WERI-Rb-1 (cell line): ENCODE results near the gene OR6M1.
A peak's percentile ranks its signal among the peaks of the same experiment; 100 is the strongest.

ENCODE experiments used
- DNase-seq: peaks from one replicate; pipeline ENCODE4 v3.0.0-alpha.2; 2020
- H3K27ac ChIP-seq: fragments of 250-450 bp; sonication (Bioruptor Pico); 2 replicates; pipeline ENCODE4 v1.5.1; 2020; ENCODE audit warnings: mild to moderate bottlenecking, moderate library complexity
- H3K27me3 ChIP-seq: fragments of 250-450 bp; sonication (Bioruptor Pico); 2 replicates; pipeline ENCODE4 v1.5.1; 2021; ENCODE audit warnings: mild to moderate bottlenecking, low read depth, moderate library complexity; ENCODE audit not compliant: insufficient read depth, severe bottlenecking
- H3K36me3 ChIP-seq: fragments of 250-450 bp; sonication (Bioruptor Pico); 2 replicates; pipeline ENCODE4 v1.5.1; 2020; ENCODE audit warnings: mild to moderate bottlenecking, moderate library complexity
- H3K4me3 ChIP-seq: 2 replicates; pipeline ENCODE4 v1.5.1; 2011; ENCODE audit warnings: low read depth, mild to moderate bottlenecking, control low read depth, low read length
- H3K9me3 ChIP-seq: fragments of 250-450 bp; sonication (Bioruptor Pico); 2 replicates; pipeline ENCODE4 v1.5.1; 2021; ENCODE audit warnings: mild to moderate bottlenecking, moderate library complexity; ENCODE audit not compliant: severe bottlenecking
- TF ChIP-seq, protein P1 (sequence below): IDR thresholded peaks from 2 replicates; pipeline ENCODE4 v1.5.1; 2011; ENCODE audit warnings: low read depth, mild to moderate bottlenecking, control low read depth, inconsistent platforms, low read length

OR6M1 gene

DNA sequence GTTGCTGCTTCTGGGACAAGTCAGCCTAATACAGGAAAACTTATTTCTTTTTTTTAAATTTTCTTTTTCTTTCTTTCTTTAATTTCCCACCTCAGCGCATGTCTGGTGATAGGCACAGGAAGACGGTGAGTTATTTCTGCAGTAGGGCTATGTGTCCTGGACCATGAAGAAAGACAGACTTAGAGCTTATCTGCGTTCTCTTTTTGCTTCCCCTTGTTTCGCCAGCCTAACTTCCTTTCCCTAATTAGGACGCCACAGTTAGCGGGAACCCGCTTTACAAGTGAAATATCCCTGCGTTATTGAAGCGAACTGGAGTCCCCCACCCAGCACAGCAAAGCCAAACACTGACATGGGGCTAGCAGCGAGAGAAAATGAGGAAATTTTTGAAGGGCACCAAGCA lies 8.6 kb downstream of the OR6M1 start:
- no peak for DNase-seq
- Histone ChIP-seq H3K9me3 (peaks cover 4% of the 10 kb centered on the region), H3K27me3 (no peaks in the 10 kb centered on the region), H3K36me3 (no peaks in the 10 kb centered on the region), H3K27ac (peak overlapping the region; percentile 95), H3K4me3 (no peak overlapping the region)
- TF ChIP-seq, protein P1, sequence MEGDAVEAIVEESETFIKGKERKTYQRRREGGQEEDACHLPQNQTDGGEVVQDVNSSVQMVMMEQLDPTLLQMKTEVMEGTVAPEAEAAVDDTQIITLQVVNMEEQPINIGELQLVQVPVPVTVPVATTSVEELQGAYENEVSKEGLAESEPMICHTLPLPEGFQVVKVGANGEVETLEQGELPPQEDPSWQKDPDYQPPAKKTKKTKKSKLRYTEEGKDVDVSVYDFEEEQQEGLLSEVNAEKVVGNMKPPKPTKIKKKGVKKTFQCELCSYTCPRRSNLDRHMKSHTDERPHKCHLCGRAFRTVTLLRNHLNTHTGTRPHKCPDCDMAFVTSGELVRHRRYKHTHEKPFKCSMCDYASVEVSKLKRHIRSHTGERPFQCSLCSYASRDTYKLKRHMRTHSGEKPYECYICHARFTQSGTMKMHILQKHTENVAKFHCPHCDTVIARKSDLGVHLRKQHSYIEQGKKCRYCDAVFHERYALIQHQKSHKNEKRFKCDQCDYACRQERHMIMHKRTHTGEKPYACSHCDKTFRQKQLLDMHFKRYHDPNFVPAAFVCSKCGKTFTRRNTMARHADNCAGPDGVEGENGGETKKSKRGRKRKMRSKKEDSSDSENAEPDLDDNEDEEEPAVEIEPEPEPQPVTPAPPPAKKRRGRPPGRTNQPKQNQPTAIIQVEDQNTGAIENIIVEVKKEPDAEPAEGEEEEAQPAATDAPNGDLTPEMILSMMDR = no peak

- no peaks in the 10 kb centered on the region for H3K36me3 ChIP-seq
- peak overlapping the region; percentile 95 for H3K27ac ChIP-seq
- H3K27me3 ChIP-seq = no peaks in the 10 kb centered on the region
- DNase-seq = peak; percentile 81
- H3K9me3 ChIP-seq = peaks cover 4% of the 10 kb centered on the region
- no peak overlapping the region for H3K4me3 ChIP-seq
- TF ChIP-seq, protein P1 = no peak
Measured at GRCh38 chr11:123797114-123797513, 9.0 kb downstream of the OR6M1 start.

DNA sequence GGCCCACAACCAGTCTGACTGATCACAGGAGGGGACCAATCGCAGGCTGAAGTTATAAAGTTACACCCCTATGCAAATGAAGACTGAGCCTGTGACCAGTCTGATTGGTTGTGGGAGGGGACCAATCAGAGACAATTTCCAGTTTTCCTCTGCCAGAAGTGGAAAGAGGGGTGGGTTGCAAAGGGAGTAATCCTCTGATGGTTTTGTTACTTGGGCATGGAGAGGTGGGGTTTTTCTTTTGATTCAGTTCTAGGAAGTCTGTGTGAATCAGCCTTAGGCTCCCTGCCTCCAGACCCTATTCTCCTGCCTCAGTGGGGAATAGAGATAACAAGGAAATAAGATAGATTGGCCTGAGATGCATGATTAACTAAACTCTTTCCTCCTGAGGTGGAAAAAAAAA lies 9.9 kb downstream of the OR6M1 start:
- Histone ChIP-seq H3K4me3 (no peak overlapping the region), H3K9me3 (peaks cover 8% of the 10 kb centered on the region), H3K36me3 (no peaks in the 10 kb centered on the region), H3K27me3 (no peaks in the 10 kb centered on the region), H3K27ac (peak overlapping the region; percentile 95)
- DNase-seq = no peak
- TF ChIP-seq, protein P1 = no peak

- TF ChIP-seq, protein P1 = no peak
- H3K4me3 ChIP-seq = no peak overlapping the region
- no peaks in the 10 kb centered on the region for H3K36me3 ChIP-seq
- H3K9me3 ChIP-seq = peaks cover 3% of the 10 kb centered on the region
- H3K27ac ChIP-seq = no peak overlapping the region
- DNase-seq = no peak
- H3K27me3 ChIP-seq = no peaks in the 10 kb centered on the region
Measured at GRCh38 chr11:123783536-123783935, 22.6 kb downstream of the OR6M1 start.

DNA sequence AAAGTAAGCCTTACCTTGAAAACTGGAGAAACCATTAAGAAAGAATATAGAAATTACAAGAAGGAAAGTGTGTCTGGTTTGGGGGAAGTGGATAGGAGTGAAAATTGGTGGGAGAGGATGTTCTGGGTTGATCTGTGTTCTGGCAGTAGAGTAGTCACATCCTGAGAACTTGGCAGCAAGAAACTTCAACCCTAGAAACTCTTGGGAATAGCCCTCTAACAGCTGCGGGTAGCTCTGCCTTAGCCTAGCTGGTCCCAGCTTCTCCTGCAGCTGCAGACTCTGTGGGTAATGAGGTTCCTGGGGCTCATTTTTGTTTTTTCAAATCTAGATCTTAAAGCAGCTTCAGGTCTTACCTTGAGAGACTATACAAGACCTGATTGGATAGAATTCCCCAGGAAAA lies 27.6 kb downstream of the OR6M1 start:
- H3K9me3 ChIP-seq = peaks cover 3% of the 10 kb centered on the region
- no peaks in the 10 kb centered on the region for H3K36me3 ChIP-seq
- DNase-seq = no peak
- H3K27ac ChIP-seq = no peak overlapping the region
- no peaks in the 10 kb centered on the region for H3K27me3 ChIP-seq
- H3K4me3 ChIP-seq = no peak overlapping the region
- TF ChIP-seq, protein P1 = no peak
